Measurements from ENCODE around the gene FBLN1. TPM values are rescaled to one million over a fixed set of nuclear protein-coding genes. Genes with fewer than 3 reads are reported as not detected.
A peak's percentile ranks its signal among the peaks of the same experiment; 100 is the strongest.

The FBLN1 gene
- total RNA-seq, 1 experiment from 2014 or later: 28.6 TPM

GRCh38 chr22:45552017-45552411 lies 49.3 kb downstream of the FBLN1 start:
- H3K36me3 Mint-ChIP-seq (ENCODE audit: insufficient read depth, unreplicated experiment): peaks cover 5% of the 10 kb centered on the region

GRCh38 chr22:45552580-45553350 lies 50.1 kb downstream of the FBLN1 start:
- intact Hi-C loops (cut with micrococcal nuclease; ENCODE audit: unreplicated experiment): loop anchor here (1.0 to 5.0 kb wide), 2 partner anchors 111 to 285 kb away; no protein-coding TSS in a partner anchor
- Mint-ChIP-seq H3K27ac (ENCODE audit: unreplicated experiment) (peak overlapping the region; percentile 41), H3K4me1 (ENCODE audit: low read depth, unreplicated experiment) (peaks cover 27% of the 10 kb centered on the region), H3K27me3 (ENCODE audit: unreplicated experiment) (no peaks in the 10 kb centered on the region), H3K36me3 (ENCODE audit: insufficient read depth, unreplicated experiment) (peaks cover 5% of the 10 kb centered on the region), H3K4me3 (ENCODE audit: low read depth, unreplicated experiment) (no peak overlapping the region), H3K9me3 (ENCODE audit: low read depth, unreplicated experiment) (peaks cover 3% of the 10 kb centered on the region)
- no peak for TF ChIP-seq CTCF (IDR thresholded peaks at IDR 0.05; ENCODE audit: unreplicated experiment)
- BruUV-seq (replicated peaks): no TSS peak
- no peak for DNase-seq
- CTCF ChIA-PET: interaction anchor here (1.5 kb wide), 1 partner anchor 112 kb away, joined by 3 read pairs; no protein-coding TSS in a partner anchor

More at GRCh38 chr22:45552017-45552411, 49.3 kb downstream of the FBLN1 start:
- no peak for TF ChIP-seq CTCF (IDR thresholded peaks at IDR 0.05; ENCODE audit: unreplicated experiment)
- BruUV-seq (replicated peaks): no TSS peak
- intact Hi-C loops (cut with micrococcal nuclease; ENCODE audit: unreplicated experiment): loop anchor here (5.0 kb wide), 1 partner anchor 285 kb away; no protein-coding TSS in a partner anchor
- Mint-ChIP-seq H3K4me1 (ENCODE audit: low read depth, unreplicated experiment) (peaks cover 27% of the 10 kb centered on the region), H3K27ac (ENCODE audit: unreplicated experiment) (no peak overlapping the region), H3K4me3 (ENCODE audit: low read depth, unreplicated experiment) (no peak overlapping the region), H3K27me3 (ENCODE audit: unreplicated experiment) (no peaks in the 10 kb centered on the region), H3K9me3 (ENCODE audit: low read depth, unreplicated experiment) (no peaks in the 10 kb centered on the region)
- DNase-seq: no peak
- CTCF ChIA-PET: interaction anchor here (1.5 kb wide), 1 partner anchor 111 kb away, joined by 3 read pairs; no protein-coding TSS in a partner anchor

- BruUV-seq (replicated peaks): no TSS peak
- H3K36me3 Mint-ChIP-seq (ENCODE audit: insufficient read depth, unreplicated experiment): peaks cover 5% of the 10 kb centered on the region
- intact Hi-C loops (cut with micrococcal nuclease; ENCODE audit: unreplicated experiment): loop anchor here (1.0 to 5.0 kb wide), 2 partner anchors 112 to 286 kb away; no protein-coding TSS in a partner anchor
These were observed 50.8 kb downstream of the FBLN1 start for GRCh38 chr22:45553351-45554039.

More at GRCh38 chr22:45553351-45554039, 50.8 kb downstream of the FBLN1 start:
- TF ChIP-seq CTCF (IDR thresholded peaks at IDR 0.05; ENCODE audit: unreplicated experiment): peak; percentile 87
- peak overlapping the region; percentile 65 for H3K4me3 Mint-ChIP-seq (ENCODE audit: low read depth, unreplicated experiment)
- H3K9me3 Mint-ChIP-seq (ENCODE audit: low read depth, unreplicated experiment): peaks cover 3% of the 10 kb centered on the region
- peak overlapping the region; percentile 41 for H3K27ac Mint-ChIP-seq (ENCODE audit: unreplicated experiment)
- CTCF ChIA-PET: interaction anchor here (0.6 to 1.2 kb wide), 4 partner anchors 9 to 112 kb away, joined by 3 to 6 read pairs (median 4); no protein-coding TSS in a partner anchor
- H3K4me1 Mint-ChIP-seq (ENCODE audit: low read depth, unreplicated experiment): peaks cover 27% of the 10 kb centered on the region
- H3K27me3 Mint-ChIP-seq (ENCODE audit: unreplicated experiment): no peaks in the 10 kb centered on the region
- DNase-seq: peak; percentile 90
